Esophagus (tissue), 2 donors: ENCODE results near the gene AFF3. TPM values are rescaled to one million over a fixed set of nuclear protein-coding genes. Genes with fewer than 3 reads are reported as not detected.
"Not testable (repeated sequence)": the region's sequence is repeated elsewhere in the genome, so short reads cannot be mapped to it uniquely, and the experiment has no call there.

ENCODE experiments used
- H3K27ac ChIP-seq, 2 donors: one replicate each; pipeline ENCODE4 v1.5.1; 2013; ENCODE audit warnings: low read depth in 2 of 2, mild to moderate bottlenecking in 2 of 2, inconsistent platforms in 1 of 2, low read length in 1 of 2, moderate library complexity in 1 of 2
- H3K27me3 ChIP-seq, 2 donors: one replicate each; pipeline ENCODE4 v1.6.1; 2013; ENCODE audit warnings: low read length in 2 of 2, control low read depth in 1 of 2, mild to moderate bottlenecking in 1 of 2; ENCODE audit not compliant: insufficient read depth in 2 of 2, control insufficient read depth in 1 of 2
- H3K36me3 ChIP-seq, 2 donors: one replicate each; pipeline ENCODE4 v1.6.1; 2013; ENCODE audit warnings: low read length in 1 of 2; ENCODE audit not compliant: control insufficient read depth in 2 of 2, insufficient read depth in 2 of 2
- H3K4me1 ChIP-seq, 2 donors: one replicate each; pipeline ENCODE4 v1.6.1; 2013; ENCODE audit warnings: low read length in 1 of 2; ENCODE audit not compliant: control insufficient read depth in 2 of 2, insufficient read depth in 2 of 2
- H3K4me3 ChIP-seq, 2 donors: one replicate each; pipeline ENCODE4 v1.5.1; 2013; ENCODE audit warnings: low read length in 2 of 2, mild to moderate bottlenecking in 2 of 2, low read depth in 1 of 2, moderate library complexity in 1 of 2
- H3K9me3 ChIP-seq, 2 donors: one replicate each; pipeline ENCODE4 v1.6.1; 2013; ENCODE audit warnings: mild to moderate bottlenecking in 2 of 2, low read depth in 1 of 2, low read length in 1 of 2, moderate library complexity in 1 of 2; ENCODE audit not compliant: control insufficient read depth in 2 of 2, insufficient read depth in 1 of 2
- WGBS, 2 donors: extraction: QIAGEN DNeasy Blood & Tissue Kit; methylation state at CpG; one replicate each; pipeline ENCODE4 v1.1.7; 2013; 5-methylcytosine and 5-hydroxymethylcytosine counted together
- polyA plus RNA-seq, 2 donors: library from polyadenylated mRNA; stranded (reverse); fragments of 200-250 nt; gene quantifications; one replicate each; pipeline ENCODE4 v1.2.3, GENCODE V29; 2013
- donor health status: healthy with polysubstance abuse.
- donor health status: Bipolar disorder and iron deficiency.

The AFF3 gene
- polyA plus RNA-seq, 2 donors, result 1.0 to 1.1 TPM

DNA sequence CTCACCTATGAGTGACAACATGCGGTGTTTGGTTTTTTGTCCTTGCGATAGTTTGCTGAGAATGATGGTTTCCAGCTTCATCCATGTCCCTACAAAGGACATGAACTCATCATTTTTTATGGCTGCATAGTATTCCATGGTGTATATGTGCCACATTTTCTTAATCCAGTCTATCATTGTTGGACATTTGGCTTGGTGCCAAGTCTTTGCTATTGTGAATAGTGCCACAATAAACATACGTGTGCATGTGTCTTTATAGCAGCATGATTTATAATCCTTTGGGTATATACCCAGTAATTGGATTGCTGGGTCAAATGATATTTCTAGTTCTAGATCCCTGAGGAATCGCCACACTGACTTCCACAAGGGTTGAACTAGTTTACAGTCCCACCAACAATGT is 9.4 kb upstream of the AFF3 start:
- H3K27ac ChIP-seq, H3K4me1 ChIP-seq, H3K4me3 ChIP-seq, H3K36me3 ChIP-seq, H3K27me3 ChIP-seq, H3K9me3 ChIP-seq: not testable (repeated sequence)
- WGBS, 2 donors, result 90 to 93% methylated on average over 4 of the region's 4 CpGs

DNA sequence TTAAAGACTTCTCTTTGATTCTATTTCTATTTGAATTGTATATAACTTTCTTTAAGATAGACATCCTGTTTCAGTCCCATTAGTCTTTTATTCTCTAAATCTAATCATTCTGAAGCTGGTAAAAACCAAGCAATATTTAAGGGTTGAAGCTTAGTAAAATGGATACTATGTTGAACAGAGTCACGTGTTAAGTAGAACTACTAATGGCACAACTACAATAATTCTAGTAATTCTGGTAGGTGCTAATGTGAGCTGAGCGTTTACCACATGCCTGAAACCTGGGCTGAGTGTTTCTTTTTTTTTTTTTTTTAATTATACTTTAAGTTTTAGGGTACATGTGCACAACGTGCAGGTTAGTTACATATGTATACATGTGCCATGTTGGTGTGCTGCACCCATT is 8.9 kb upstream of the AFF3 start:
- Histone ChIP-seq H3K27me3 (no peaks in the 10 kb centered on the region), H3K9me3 (no peaks in the 10 kb centered on the region), H3K4me3 (no peak overlapping the region), H3K36me3 (no peaks in the 10 kb centered on the region), H3K27ac (no peak overlapping the region), H3K4me1 (no peaks in the 10 kb centered on the region)
- WGBS, 2 donors, result 84% methylated on average over 3 of the region's 3 CpGs

DNA sequence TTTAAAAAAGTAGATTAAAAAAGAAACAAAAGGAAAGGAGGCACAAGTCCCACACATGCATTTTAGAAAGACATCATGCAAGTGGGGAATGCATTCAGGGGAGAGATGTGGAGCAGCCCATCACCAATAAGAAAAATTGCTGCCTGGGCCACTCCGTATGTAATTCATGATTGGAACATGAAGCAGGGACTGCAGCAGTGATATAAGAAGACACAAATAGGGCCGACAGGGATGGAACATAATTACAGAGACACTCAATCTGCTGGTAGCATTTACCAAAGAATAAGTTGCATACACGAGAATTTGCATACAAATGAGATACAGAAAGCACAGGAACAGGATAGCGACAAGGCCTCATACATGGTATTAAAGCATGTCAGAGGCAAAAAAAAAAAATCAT is 6.5 kb upstream of the AFF3 start:
- no peaks in the 10 kb centered on the region for H3K4me1 ChIP-seq
- H3K27ac ChIP-seq, result no peak overlapping the region
- 80 to 84% methylated on average over 4 of the region's 4 CpGs for WGBS, 2 donors
- H3K9me3 ChIP-seq, result no peaks in the 10 kb centered on the region
- H3K4me3 ChIP-seq, result no peak overlapping the region
- no peaks in the 10 kb centered on the region for H3K27me3 ChIP-seq
- no peaks in the 10 kb centered on the region for H3K36me3 ChIP-seq

DNA sequence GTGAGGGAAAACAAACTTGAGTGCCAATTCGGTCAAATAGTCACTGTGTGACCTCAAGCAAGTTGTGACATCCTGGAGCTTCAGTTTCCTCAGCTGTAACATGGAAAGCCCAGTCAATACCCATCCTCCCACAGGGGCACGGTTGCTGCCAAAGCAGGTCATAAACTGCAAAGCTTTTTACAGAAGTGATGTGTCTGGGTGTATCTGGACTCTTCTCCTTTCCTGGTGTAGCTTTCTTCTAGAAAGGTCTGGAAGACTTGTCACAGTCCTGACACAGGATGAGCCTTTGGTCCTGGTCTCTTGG is 4.2 kb upstream of the AFF3 start:
- WGBS, 2 donors, result 75 to 82% methylated on average over 2 of the region's 2 CpGs
- Histone ChIP-seq H3K9me3 (no peaks in the 10 kb centered on the region), H3K36me3 (no peaks in the 10 kb centered on the region), H3K27ac (no peak overlapping the region), H3K4me3 (no peak overlapping the region), H3K27me3 (no peaks in the 10 kb centered on the region), H3K4me1 (no peaks in the 10 kb centered on the region)

DNA sequence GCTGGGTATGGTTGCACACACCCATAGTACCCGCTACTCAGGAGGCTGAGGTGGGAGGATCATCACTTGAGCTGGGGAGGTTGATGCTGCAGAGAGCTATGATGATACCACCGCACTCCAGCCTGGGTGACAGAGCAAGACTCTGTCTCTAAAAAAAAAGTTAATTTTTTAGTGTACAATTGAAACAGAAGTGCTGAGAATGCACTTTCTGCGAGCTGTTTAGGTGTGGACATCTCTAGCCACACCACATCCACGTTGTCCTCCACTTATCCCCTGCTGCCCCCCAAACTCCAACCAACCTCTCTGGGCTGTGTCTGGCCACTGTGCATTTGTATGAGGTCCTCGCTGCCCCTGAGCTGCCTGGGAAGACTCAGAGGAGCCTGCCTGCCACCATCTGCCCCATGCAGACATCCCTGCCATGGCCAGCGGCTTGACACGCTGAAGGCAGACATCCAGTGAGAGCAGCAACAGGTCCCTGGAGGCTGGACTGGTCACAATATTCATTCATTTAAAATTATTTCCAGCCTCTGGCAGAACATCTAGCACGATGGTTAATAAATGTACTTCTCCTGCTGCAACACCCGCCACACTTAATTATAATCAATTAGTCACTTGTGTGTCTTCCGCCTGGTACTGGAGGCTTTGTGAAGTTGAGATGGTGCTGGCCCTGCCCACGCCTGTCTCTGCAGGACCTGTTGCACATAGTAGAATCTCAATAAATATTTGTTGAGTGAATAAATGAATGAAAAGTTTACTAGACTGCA is 3.7 kb upstream of the AFF3 start:
- 86 to 87% methylated on average over 11 of the region's 11 CpGs for WGBS, 2 donors

DNA sequence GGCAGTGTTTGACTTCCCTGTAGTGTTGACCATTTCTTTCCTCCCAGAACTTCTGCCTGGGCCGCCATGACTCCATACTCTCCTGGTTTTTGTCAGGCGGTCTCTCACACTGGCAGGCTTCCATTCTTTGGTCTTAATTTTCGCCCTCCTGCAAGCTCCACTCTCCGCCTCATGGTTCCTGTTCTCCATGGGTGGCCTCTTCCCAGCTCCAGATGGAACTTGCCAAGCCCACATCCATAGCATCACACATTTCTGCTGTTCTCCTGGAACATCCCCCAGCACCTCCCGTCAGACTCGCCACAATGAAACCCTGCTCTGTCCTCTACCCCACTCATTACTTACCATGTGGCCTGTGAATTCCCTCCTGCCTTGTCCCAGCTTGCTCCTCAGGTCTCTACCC is 896 bp upstream of the AFF3 start:
- no peaks in the 10 kb centered on the region for H3K9me3 ChIP-seq

More for the DNA sequence above, 3.7 kb upstream of the AFF3 start:
- no peaks in the 10 kb centered on the region for H3K4me1 ChIP-seq
- no peaks in the 10 kb centered on the region for H3K36me3 ChIP-seq
- H3K4me3 ChIP-seq, result no peak overlapping the region
- H3K27ac ChIP-seq, result no peak overlapping the region
- H3K9me3 ChIP-seq, result no peaks in the 10 kb centered on the region
- H3K27me3 ChIP-seq, result no peaks in the 10 kb centered on the region

DNA sequence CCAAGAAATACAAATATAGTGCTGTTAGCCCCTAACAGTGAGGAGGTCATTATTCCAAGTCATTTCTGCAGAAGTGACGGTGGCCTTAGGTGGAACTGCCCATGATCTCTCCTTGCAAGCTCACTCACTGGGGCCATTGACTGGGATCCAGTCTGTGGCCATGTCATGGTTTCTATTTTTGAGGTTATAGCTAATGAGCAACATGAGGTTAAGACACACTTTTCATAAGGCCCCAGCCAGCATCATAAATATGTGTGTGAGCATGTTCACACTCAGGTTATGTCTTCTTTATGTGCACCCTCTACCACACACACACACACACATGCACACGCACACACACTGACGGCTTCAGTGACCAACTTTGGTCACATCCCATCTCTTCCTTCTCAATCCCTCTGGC is 484 bp downstream of the AFF3 start:
- 73 to 84% methylated on average over 3 of the region's 3 CpGs for WGBS, 2 donors
- no peaks in the 10 kb centered on the region for H3K9me3 ChIP-seq
- no peaks in the 10 kb centered on the region for H3K36me3 ChIP-seq
- H3K27ac ChIP-seq, result no peak overlapping the region
- no peaks in the 10 kb centered on the region for H3K27me3 ChIP-seq
- no peaks in the 10 kb centered on the region for H3K4me1 ChIP-seq
- no peak overlapping the region for H3K4me3 ChIP-seq

More for the DNA sequence above, 896 bp upstream of the AFF3 start:
- Histone ChIP-seq H3K4me1 (no peaks in the 10 kb centered on the region), H3K4me3 (no peak overlapping the region), H3K27ac (no peak overlapping the region), H3K36me3 (no peaks in the 10 kb centered on the region), H3K27me3 (no peaks in the 10 kb centered on the region)
- WGBS, 2 donors, result 90 to 96% methylated on average over 6 of the region's 6 CpGs

DNA sequence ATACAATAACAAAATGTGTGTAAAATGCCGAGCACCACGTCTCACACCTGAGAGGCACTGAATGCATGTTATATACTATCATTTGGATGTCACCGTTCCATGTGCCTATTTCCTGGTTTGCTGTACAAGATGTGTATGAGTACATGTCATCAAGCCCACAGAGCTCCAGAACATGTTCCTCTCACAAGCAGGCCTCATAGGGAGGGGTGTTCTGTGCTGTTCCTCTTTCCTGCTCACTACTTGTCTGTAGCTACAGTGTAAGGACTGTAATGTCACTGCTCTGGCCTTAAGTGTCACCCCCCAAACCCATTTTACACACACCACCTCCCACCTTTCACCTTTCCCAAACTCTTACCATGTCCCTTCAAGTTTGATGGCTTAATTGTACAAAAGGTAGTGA is 1.8 kb downstream of the AFF3 start:
- Histone ChIP-seq H3K27me3 (no peaks in the 10 kb centered on the region), H3K4me3 (no peak overlapping the region), H3K27ac (no peak overlapping the region), H3K9me3 (no peaks in the 10 kb centered on the region), H3K4me1 (no peaks in the 10 kb centered on the region), H3K36me3 (no peaks in the 10 kb centered on the region)
- 88 to 89% methylated on average over 3 of the region's 3 CpGs for WGBS, 2 donors

DNA sequence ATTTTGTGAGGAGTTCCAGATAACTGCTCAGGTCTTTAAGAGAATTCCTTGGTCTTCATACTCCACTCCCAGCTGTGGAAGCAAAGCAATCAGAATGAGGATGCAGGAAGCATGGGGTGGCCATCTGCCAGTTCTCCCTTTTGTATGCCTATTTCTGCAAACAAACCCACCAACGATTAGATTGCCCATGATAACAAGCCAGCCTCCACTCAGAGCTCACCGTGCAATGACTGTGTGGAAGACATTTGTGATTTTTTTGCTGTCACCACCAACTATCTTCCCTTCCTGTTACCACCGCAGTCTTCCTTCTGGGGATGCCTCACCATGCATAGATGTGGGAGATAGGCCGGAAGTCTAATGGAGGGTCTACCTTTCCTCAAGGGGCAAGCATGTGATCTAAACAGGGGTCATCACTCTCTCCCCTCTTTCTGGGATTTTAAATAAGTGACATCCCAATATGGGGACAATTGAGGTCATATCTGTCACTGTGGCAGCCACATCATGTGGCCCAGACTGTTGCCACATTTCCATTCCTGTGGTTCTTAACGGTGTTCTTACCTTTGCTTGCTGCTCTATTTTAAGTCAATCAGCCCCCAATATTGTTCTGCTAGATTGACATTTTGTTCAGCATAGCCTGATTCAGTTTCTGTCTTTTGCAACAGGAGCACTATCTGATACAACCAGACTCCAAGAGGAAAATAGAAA is 4.4 kb downstream of the AFF3 start:
- no peaks in the 10 kb centered on the region for H3K36me3 ChIP-seq
- 65 to 68% methylated on average over 5 of the region's 5 CpGs for WGBS, 2 donors

DNA sequence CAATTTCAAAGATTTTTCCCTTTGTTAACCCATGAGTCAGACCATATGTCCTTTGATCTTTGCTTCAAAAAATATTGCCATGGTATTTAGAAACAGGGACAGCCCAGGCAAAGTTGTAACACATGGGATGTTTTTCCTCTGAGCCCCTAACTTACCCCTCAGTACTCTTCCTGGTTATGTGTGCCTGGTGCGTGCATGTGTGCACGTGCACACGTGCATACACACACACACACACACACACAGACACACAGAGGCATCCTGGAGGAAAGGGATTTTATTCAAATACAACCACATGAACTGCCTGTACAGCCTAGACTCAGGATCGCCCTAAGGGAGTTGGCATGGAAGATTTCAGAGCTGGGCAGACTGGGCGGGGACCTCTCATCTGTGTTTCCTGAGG is 5.1 kb downstream of the AFF3 start:
- no peaks in the 10 kb centered on the region for H3K27me3 ChIP-seq
- H3K4me1 ChIP-seq, result no peaks in the 10 kb centered on the region
- WGBS, 2 donors, result 79 to 84% methylated on average over 5 of the region's 5 CpGs
- no peak overlapping the region for H3K4me3 ChIP-seq
- H3K9me3 ChIP-seq, result no peaks in the 10 kb centered on the region
- no peaks in the 10 kb centered on the region for H3K36me3 ChIP-seq
- H3K27ac ChIP-seq, result no peak overlapping the region

More for the DNA sequence above, 4.4 kb downstream of the AFF3 start:
- Histone ChIP-seq H3K9me3 (no peaks in the 10 kb centered on the region), H3K4me3 (no peak overlapping the region), H3K4me1 (no peaks in the 10 kb centered on the region), H3K27me3 (no peaks in the 10 kb centered on the region), H3K27ac (no peak overlapping the region)
